ENCODE results near the gene ARHGAP24. TPM values are rescaled to one million over a fixed set of nuclear protein-coding genes. Genes with fewer than 3 reads are reported as not detected.

Gene ARHGAP24
- total RNA-seq, 2 donors from 2014 or later, result 26.9 to 47.2 TPM

DNA sequence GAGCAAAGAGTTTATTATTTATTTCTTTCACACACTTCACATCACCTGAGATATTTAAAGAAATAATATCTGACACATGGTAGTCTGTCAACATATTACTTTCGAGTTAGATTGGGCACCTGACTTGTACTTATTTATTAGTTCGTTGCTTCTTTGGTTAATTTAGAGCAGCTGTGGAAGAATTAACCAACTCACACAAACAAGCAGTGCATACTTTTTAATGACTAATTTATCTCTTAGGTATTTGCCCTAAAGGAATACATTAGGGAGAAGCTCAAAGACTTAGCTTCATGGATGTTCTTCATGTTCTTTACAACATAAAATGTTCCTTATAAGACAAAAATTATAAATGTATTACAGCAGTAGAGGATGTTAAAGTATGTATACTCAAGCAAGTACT, 242.9 kb downstream of the ARHGAP24 start:
- intact Hi-C loops (cut with DNase I), result no loop called here
- DNase-seq (ENCODE audit: low spot score), result no peak

DNA sequence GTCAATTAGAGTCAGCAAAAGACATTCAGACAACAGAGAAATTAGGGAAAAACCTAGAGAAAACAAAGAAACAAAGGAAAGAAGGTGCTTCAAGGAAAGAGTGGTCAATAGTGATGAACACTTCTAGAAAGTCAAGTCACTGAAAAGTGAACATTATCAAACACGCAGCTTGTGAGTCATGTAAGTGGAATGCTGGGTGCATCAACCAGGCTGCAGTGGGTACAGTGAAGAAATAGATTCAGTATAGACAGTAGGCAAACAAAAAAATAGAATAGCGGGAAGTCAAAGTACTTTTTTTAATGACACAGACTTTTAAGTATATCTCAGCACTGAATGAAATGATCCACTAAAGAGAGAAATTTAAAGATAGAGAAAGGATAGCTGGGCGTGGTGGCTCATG, 245.8 kb downstream of the ARHGAP24 start:
- no peak for DNase-seq (ENCODE audit: low spot score)
- intact Hi-C loops (cut with DNase I), result no loop called here

GRCh38 chr4:85722401-85722800, 247.5 kb downstream of the ARHGAP24 start:
- intact Hi-C loops (cut with DNase I), result no loop called here
- DNase-seq (ENCODE audit: low spot score), result no peak

DNA sequence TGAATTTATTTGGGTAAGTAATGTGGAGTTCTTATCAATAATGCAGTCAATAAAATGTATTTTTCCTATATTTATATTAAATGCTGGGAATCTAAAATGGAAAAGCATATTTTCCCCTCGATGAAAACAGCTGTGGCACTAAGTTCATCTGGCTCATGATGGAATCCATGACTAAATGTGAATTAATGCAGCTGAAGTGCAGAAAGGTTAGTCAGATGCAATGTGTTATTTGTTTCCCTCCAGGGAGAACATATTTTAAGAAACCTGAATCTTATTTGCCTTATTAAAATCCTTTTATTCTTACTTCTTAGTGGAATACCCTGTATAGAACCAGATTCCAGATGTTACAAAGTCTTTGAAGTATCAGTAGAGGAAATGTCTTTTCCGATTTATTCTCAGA, 247.9 kb downstream of the ARHGAP24 start:
- no peak for DNase-seq (ENCODE audit: low spot score)
- intact Hi-C loops (cut with DNase I), result no loop called here

GRCh38 chr4:85724791-85725563, 250.0 kb downstream of the ARHGAP24 start:
- no peak for DNase-seq (ENCODE audit: low spot score)
- intact Hi-C loops (cut with DNase I), result no loop called here

DNA sequence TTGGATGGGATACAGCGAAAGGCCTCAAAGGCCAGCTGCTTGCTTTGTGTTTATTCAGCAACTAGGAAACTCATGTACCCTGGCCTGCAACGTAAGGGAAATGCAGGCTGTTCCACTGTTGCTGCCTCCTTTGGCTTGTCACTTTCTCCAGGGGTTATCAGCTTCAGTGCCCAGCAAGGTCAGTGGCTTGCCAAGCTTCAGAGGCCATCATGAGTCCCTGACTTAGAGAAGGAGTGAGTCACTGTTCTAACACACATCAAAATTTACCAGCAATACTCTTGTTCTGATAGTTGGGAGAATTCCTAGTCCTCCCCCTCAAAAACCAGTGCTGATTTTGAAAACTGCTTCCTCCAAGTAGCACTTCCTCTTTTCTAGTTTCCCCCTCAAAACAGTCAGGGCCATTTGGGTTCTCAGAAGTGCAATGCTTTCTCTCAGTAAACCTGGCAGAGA, 250.8 kb downstream of the ARHGAP24 start:
- DNase-seq (ENCODE audit: low spot score), result no peak
- intact Hi-C loops (cut with DNase I), result no loop called here

- DNase-seq (ENCODE audit: low spot score), result no peak
- intact Hi-C loops (cut with DNase I), result no loop called here
Measured at GRCh38 chr4:85726555-85726954, 251.6 kb downstream of the ARHGAP24 start.

DNA sequence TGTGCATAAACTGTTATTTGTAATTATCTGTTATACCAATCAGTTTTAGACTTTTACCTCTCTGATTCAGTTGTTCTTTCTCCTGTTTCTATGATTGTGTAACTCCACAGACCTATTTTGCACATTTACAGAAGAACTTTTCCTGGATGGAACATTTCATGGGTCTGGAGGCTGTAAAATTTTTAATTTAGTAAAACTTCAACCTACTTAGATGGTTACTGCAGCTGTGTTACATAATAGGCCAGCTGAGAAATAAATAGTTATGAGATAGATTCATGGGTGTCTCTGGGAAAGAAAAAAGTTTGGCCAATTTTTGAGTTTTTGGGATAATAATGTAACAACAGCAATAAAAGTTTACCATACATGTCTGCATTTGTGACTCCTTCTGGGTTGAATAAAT, 253.5 kb downstream of the ARHGAP24 start:
- intact Hi-C loops (cut with DNase I), result no loop called here
- no peak for DNase-seq (ENCODE audit: low spot score)

GRCh38 chr4:85732124-85732523, 257.2 kb downstream of the ARHGAP24 start:
- intact Hi-C loops (cut with DNase I), result no loop called here
- no peak for DNase-seq (ENCODE audit: low spot score)

DNA sequence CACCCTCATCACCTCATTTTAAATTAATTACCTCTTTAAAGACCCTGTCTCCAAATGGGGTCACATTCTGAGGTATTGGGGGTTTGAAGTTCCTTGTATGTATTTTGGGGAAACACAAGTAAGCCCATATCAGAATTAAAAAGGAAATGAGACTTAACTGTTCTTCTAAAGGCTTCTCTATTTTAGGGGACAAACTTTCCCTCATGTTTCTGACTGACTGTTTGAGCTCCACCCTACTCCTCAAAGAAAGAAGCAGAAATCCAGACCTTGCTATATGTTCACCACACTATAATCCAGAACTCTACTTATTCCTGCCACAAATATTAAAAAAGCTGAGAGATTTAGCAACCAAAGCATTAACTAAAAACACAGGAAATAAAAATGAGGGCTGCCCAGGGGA, 258.8 kb downstream of the ARHGAP24 start:
- intact Hi-C loops (cut with DNase I), result no loop called here
- DNase-seq (ENCODE audit: low spot score), result no peak

DNA sequence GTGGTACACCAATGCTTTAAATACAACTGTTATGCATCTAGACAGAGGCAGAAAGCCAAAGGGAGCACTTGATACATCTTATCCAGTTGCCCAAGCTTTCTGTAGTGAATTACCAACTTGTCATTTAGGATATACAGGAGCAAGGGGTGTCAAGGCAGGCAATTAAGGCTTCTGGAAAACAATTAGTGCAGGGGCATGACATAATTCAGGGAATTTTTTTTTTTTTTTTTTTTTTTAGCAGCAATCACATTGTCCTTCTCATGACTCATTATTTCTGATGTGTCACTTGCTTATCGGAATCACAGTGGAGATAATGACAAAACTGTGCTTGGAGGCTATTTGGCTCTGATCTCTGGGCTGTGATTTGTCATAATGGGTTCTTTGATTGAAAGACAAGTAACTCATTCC, 259.5 kb downstream of the ARHGAP24 start:
- no peak for DNase-seq (ENCODE audit: low spot score)
- intact Hi-C loops (cut with DNase I), result no loop called here

- intact Hi-C loops (cut with DNase I), result no loop called here
- no peak for DNase-seq (ENCODE audit: low spot score)
Measured at GRCh38 chr4:85736571-85736970, 261.6 kb downstream of the ARHGAP24 start.

DNA sequence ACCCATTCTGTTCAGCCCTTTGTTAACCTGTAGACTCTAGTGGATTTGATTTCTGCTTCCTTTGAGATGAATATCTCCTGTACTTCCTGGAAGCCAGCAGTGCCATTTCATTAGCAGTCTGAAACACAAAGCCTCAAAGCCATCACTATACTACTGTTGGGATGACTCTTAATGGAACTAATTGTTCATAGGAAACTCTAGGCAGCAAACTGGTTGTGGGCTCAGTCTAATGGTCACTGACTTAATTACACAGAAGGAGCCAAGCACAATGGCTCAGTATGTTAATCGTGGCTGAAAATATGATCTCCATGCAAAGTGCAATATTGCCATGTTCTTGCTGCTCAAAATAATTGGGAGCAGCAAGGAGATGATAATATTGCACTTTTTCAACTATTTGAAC, 262.3 kb downstream of the ARHGAP24 start:
- intact Hi-C loops (cut with DNase I), result no loop called here

DNA sequence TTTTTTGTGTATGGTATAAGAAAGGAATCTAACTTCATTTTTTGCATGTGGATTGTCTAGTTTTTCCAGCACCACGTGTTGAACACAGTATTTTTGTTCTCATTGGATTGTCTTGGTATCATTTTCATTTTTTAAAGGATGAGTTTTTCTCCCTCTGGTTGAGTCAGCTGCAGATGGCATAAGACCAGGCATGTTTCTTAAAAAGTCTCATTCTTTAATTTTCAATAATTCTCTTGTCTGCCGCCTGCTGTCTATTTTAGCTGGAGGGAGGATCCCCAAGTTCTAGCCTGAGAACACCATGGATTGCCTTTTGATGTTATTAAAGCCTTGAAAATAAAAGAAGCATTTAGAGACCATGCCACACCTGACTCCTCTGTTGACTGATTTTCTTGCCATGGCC, 263.8 kb downstream of the ARHGAP24 start:
- DNase-seq (ENCODE audit: low spot score), result no peak
- intact Hi-C loops (cut with DNase I), result no loop called here

More for the DNA sequence above, 262.3 kb downstream of the ARHGAP24 start:
- no peak for DNase-seq (ENCODE audit: low spot score)

- intact Hi-C loops (cut with DNase I), result no loop called here
Measured at GRCh38 chr4:85740431-85740861, 265.5 kb downstream of the ARHGAP24 start.

GRCh38 chr4:85741381-85741780, 266.4 kb downstream of the ARHGAP24 start:
- intact Hi-C loops (cut with DNase I), result no loop called here
- no peak for DNase-seq (ENCODE audit: low spot score)

More at GRCh38 chr4:85740431-85740861, 265.5 kb downstream of the ARHGAP24 start:
- no peak for DNase-seq (ENCODE audit: low spot score)

DNA sequence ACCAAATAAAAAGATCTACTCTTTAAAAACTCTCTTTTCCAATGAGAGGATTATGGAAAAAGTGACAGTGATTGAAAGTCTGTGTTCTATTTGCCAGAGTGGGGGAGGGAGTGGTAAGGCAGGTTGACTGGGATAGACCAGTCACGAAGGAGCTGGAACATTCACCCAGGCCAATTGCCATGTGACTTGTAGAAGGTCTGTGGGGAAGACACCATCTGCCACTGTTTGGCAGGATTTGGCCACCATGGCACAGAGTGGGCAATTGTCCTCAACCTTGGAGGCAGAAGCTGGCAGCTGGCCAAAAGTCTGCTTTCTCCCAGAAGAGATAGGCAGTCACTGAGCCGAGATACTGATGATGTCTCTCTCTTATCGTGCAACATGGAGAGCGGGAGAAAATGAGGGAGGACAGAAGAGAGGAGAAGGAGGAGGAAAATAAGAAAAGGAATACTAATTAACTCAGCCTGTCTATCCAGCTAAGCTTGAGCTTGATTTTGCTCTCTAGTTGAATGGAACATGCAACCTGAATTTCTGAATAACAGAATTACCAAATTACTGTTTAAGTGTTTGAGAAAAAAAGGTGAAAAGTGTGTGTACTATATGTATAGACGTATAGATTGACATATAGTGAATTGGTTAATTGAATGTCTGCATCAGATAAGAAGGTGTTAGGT, 267.1 kb downstream of the ARHGAP24 start:
- DNase-seq (ENCODE audit: low spot score), result peak; percentile 73
- intact Hi-C loops (cut with DNase I), result no loop called here

DNA sequence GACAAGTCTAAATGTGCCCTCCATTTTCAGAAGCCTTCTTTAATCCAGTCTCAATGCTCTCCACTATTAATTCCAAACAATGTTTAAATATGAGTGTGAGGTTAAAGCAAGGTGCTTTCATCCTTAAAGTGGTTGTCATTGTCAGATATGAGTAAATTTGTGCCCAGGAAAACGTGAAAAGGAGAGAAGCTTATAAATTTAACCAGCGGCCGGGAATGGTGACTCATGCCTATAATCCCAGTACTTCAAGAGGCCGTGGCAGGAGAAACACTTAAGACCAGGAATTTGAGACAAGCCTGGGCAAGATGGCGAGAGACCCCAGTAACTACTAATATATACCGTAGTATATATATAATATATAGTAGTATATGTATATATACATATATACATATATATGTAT, 270.0 kb downstream of the ARHGAP24 start:
- intact Hi-C loops (cut with DNase I), result loop anchor here in 1 of 2 donors (5.0 kb wide), 1 partner anchor 258 kb away; no protein-coding TSS in a partner anchor
- no peak for DNase-seq (ENCODE audit: low spot score)

GRCh38 chr4:85745939-85746338, 271.0 kb downstream of the ARHGAP24 start:
- intact Hi-C loops (cut with DNase I), result loop anchor here in 1 of 2 donors (5.0 kb wide), 1 partner anchor 259 kb away; no protein-coding TSS in a partner anchor
- DNase-seq (ENCODE audit: low spot score), result no peak

- intact Hi-C loops (cut with DNase I), result loop anchor here in 1 of 2 donors (5.0 kb wide), 1 partner anchor 261 kb away; no protein-coding TSS in a partner anchor
- DNase-seq (ENCODE audit: low spot score), result no peak
Measured at GRCh38 chr4:85747882-85748491, 273.0 kb downstream of the ARHGAP24 start.
